Effector memory CD4-positive, alpha-beta T cell (primary cell): ENCODE measurements around the gene SRPK2.

Experiments
- DNase-seq, 3 donors: peaks; one replicate each; pipeline ENCODE4 v3.0.0-alpha.2; 2020
- H3K27ac ChIP-seq: 2 replicates; pipeline ENCODE4 v1.7.0; 2013; ENCODE audit warnings: mild to moderate bottlenecking, low read length, moderate library complexity; ENCODE audit not compliant: insufficient read depth, poor library complexity, severe bottlenecking
- H3K27me3 ChIP-seq: replicated peaks from 2 replicates; pipeline ENCODE4 v1.7.0; 2013; ENCODE audit warnings: mild to moderate bottlenecking, low read length; ENCODE audit not compliant: insufficient read depth, control insufficient read depth, poor library complexity, severe bottlenecking
- H3K36me3 ChIP-seq: 2 replicates; pipeline ENCODE4 v1.7.0; 2013; ENCODE audit warnings: mild to moderate bottlenecking, low read length, moderate library complexity; ENCODE audit not compliant: control insufficient read depth, insufficient read depth
- H3K4me1 ChIP-seq: 2 replicates; pipeline ENCODE4 v1.7.0; 2013; ENCODE audit warnings: low read length, mild to moderate bottlenecking; ENCODE audit not compliant: control insufficient read depth, insufficient read depth, poor library complexity, severe bottlenecking
- H3K4me3 ChIP-seq: 2 replicates; pipeline ENCODE4 v1.7.0; 2013; ENCODE audit warnings: low read length, low read depth, mild to moderate bottlenecking; ENCODE audit not compliant: insufficient read depth, poor library complexity, severe bottlenecking
- H3K9me3 ChIP-seq: 2 replicates; pipeline ENCODE4 v1.7.0; 2013; ENCODE audit warnings: mild to moderate bottlenecking, low read length, moderate library complexity; ENCODE audit not compliant: control insufficient read depth

SRPK2 gene

GRCh38 chr7:105216786-105217185 lies 171.9 kb downstream of the SRPK2 start:
- Histone ChIP-seq H3K4me3 (no peak overlapping the region), H3K4me1 (no peaks in the 10 kb centered on the region), H3K9me3 (no peaks in the 10 kb centered on the region), H3K36me3 (no peaks in the 10 kb centered on the region), H3K27ac (no peak overlapping the region), H3K27me3 (no peaks in the 10 kb centered on the region)
- DNase-seq = no peak

- H3K36me3 ChIP-seq = no peaks in the 10 kb centered on the region
- H3K27ac ChIP-seq = no peak overlapping the region
- peaks cover 3% of the 10 kb centered on the region for H3K4me1 ChIP-seq
- no peak overlapping the region for H3K4me3 ChIP-seq
- no peaks in the 10 kb centered on the region for H3K9me3 ChIP-seq
- no peak for DNase-seq
- no peaks in the 10 kb centered on the region for H3K27me3 ChIP-seq
Measured at GRCh38 chr7:105215821-105216220, 172.9 kb downstream of the SRPK2 start.

- DNase-seq = no peak
- Histone ChIP-seq H3K4me3 (no peak overlapping the region), H3K9me3 (no peaks in the 10 kb centered on the region), H3K27ac (no peak overlapping the region), H3K36me3 (no peaks in the 10 kb centered on the region), H3K4me1 (peaks cover 8% of the 10 kb centered on the region), H3K27me3 (no peaks in the 10 kb centered on the region)
Measured at GRCh38 chr7:105215182-105215581, 173.5 kb downstream of the SRPK2 start.

- Histone ChIP-seq H3K9me3 (no peaks in the 10 kb centered on the region), H3K36me3 (no peaks in the 10 kb centered on the region), H3K27ac (no peak overlapping the region), H3K27me3 (no peaks in the 10 kb centered on the region), H3K4me1 (peaks cover 8% of the 10 kb centered on the region), H3K4me3 (no peak overlapping the region)
- DNase-seq = no peak
Measured at GRCh38 chr7:105213611-105214010, 175.1 kb downstream of the SRPK2 start.

- no peaks in the 10 kb centered on the region for H3K9me3 ChIP-seq
- no peaks in the 10 kb centered on the region for H3K27me3 ChIP-seq
- no peaks in the 10 kb centered on the region for H3K36me3 ChIP-seq
- H3K4me3 ChIP-seq = no peak overlapping the region
- peaks cover 8% of the 10 kb centered on the region for H3K4me1 ChIP-seq
- no peak overlapping the region for H3K27ac ChIP-seq
- no peak for DNase-seq
Measured at GRCh38 chr7:105212212-105212611, 176.5 kb downstream of the SRPK2 start.

- Histone ChIP-seq H3K27ac (peak overlapping the region; percentile 16), H3K4me1 (peaks cover 13% of the 10 kb centered on the region), H3K27me3 (no peaks in the 10 kb centered on the region), H3K4me3 (peak overlapping the region; percentile 9), H3K36me3 (no peaks in the 10 kb centered on the region), H3K9me3 (no peaks in the 10 kb centered on the region)
- DNase-seq = no peak
Measured at GRCh38 chr7:105210721-105211205, 178.0 kb downstream of the SRPK2 start.

- no peak overlapping the region for H3K4me3 ChIP-seq
- H3K4me1 ChIP-seq = peaks cover 16% of the 10 kb centered on the region
- no peak overlapping the region for H3K27ac ChIP-seq
- H3K36me3 ChIP-seq = no peaks in the 10 kb centered on the region
- H3K27me3 ChIP-seq = no peaks in the 10 kb centered on the region
- no peak for DNase-seq
- H3K9me3 ChIP-seq = no peaks in the 10 kb centered on the region
Measured at GRCh38 chr7:105209870-105210269, 178.9 kb downstream of the SRPK2 start.

GRCh38 chr7:105209433-105209832 lies 179.3 kb downstream of the SRPK2 start:
- Histone ChIP-seq H3K36me3 (no peaks in the 10 kb centered on the region), H3K4me3 (no peak overlapping the region), H3K27ac (no peak overlapping the region), H3K4me1 (peaks cover 16% of the 10 kb centered on the region), H3K9me3 (no peaks in the 10 kb centered on the region), H3K27me3 (no peaks in the 10 kb centered on the region)
- DNase-seq = no peak

GRCh38 chr7:105206985-105207384 lies 181.7 kb downstream of the SRPK2 start:
- Histone ChIP-seq H3K36me3 (peaks cover 4% of the 10 kb centered on the region), H3K9me3 (no peaks in the 10 kb centered on the region), H3K27ac (no peak overlapping the region), H3K4me1 (peaks cover 16% of the 10 kb centered on the region), H3K4me3 (no peak overlapping the region), H3K27me3 (no peaks in the 10 kb centered on the region)
- no peak for DNase-seq

GRCh38 chr7:105205592-105206237 lies 183.0 kb downstream of the SRPK2 start:
- H3K9me3 ChIP-seq = no peaks in the 10 kb centered on the region
- no peak for DNase-seq
- H3K36me3 ChIP-seq = peaks cover 5% of the 10 kb centered on the region
- H3K27ac ChIP-seq = no peak overlapping the region
- H3K27me3 ChIP-seq = no peaks in the 10 kb centered on the region
- peaks cover 12% of the 10 kb centered on the region for H3K4me1 ChIP-seq
- no peak overlapping the region for H3K4me3 ChIP-seq
